ENCODE data around the gene ADGRG3.
"Not testable (repeated sequence)": the region's sequence is repeated elsewhere in the genome, so short reads cannot be mapped to it uniquely, and the experiment has no call there.

Gene ADGRG3

GRCh38 chr16:57663917-57664661, 4.0 kb upstream of the ADGRG3 start:
- DNase-seq = no peak

GRCh38 chr16:57664662-57665025, 3.5 kb upstream of the ADGRG3 start:
- no peak for DNase-seq

- DNase-seq = no peak
Measured at GRCh38 chr16:57665541-57665940, 2.6 kb upstream of the ADGRG3 start.

GRCh38 chr16:57666353-57667047, 1.6 kb upstream of the ADGRG3 start:
- no peak for DNase-seq

- no peak for DNase-seq
Measured at GRCh38 chr16:57667048-57667525, 1.0 kb upstream of the ADGRG3 start.

GRCh38 chr16:57667526-57668262, 412 bp upstream of the ADGRG3 start:
- DNase-seq = no peak

- no peak for DNase-seq
Measured at GRCh38 chr16:57668630-57669475, 747 bp downstream of the ADGRG3 start.

GRCh38 chr16:57669476-57670162, 1.5 kb downstream of the ADGRG3 start:
- no peak for DNase-seq

- no peak for DNase-seq
Measured at GRCh38 chr16:57670196-57670595, 2.1 kb downstream of the ADGRG3 start.

GRCh38 chr16:57671451-57671850, 3.3 kb downstream of the ADGRG3 start:
- DNase-seq = not testable (repeated sequence)

- DNase-seq = no peak
Measured at GRCh38 chr16:57672416-57672815, 4.3 kb downstream of the ADGRG3 start.

- DNase-seq = no peak
Measured at GRCh38 chr16:57672824-57673223, 4.7 kb downstream of the ADGRG3 start.

GRCh38 chr16:57675741-57676551, 7.8 kb downstream of the ADGRG3 start:
- DNase-seq = no peak

GRCh38 chr16:57676553-57677085, 8.5 kb downstream of the ADGRG3 start:
- no peak for DNase-seq

GRCh38 chr16:57677622-57678369, 9.7 kb downstream of the ADGRG3 start:
- no peak for DNase-seq

- DNase-seq = no peak
Measured at GRCh38 chr16:57679016-57679415, 10.9 kb downstream of the ADGRG3 start.

- DNase-seq = no peak
Measured at GRCh38 chr16:57679767-57680482, 11.8 kb downstream of the ADGRG3 start.

GRCh38 chr16:57680842-57681375, 12.8 kb downstream of the ADGRG3 start:
- no peak for DNase-seq
